GM12878 (cell line): ENCODE data around the gene MSL3.

ENCODE experiments used
- TF ChIP-seq, protein P1 (sequence below): IDR thresholded peaks from 2 replicates; pipeline ENCODE4 v1.6.1; 2012; ENCODE audit warnings: mild to moderate bottlenecking, low read depth, low read length
- TF ChIP-seq, protein P2 (sequence below), 3 experiments: IDR thresholded peaks in 2 of 3; conservative IDR thresholded peaks in 1 of 3; 2 replicates each; pipeline ENCODE4 v1.5.1; 2011; ENCODE audit warnings: low read depth in 3 of 3, low read length in 3 of 3, mild to moderate bottlenecking in 3 of 3, control low read depth in 2 of 3, moderate library complexity in 2 of 3, inconsistent platforms in 1 of 3, mixed read lengths in 1 of 3; ENCODE audit not compliant: control insufficient read depth in 2 of 3, insufficient read depth in 1 of 3; ENCODE audit errors: extremely low read depth in 1 of 3

DNA sequence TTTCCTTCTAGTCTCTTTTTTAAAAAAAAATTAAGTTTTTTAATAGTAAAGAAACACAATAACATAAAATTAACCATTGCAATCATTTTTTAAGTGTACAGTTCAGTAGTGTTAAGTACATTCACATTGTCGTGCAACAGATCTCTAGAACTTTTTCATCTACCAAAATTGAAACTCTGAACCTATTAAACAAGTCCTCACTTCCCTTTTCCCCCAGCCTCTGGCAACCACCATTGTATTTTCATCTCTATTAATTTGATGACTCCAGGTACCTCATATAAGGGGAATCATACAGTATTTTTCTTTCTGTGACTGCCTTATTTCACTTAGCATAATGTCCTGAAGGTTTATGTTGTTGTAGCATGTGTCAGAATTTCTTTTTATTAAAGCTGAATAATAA lies 31.8 kb downstream of the MSL3 start:
- TF ChIP-seq, protein P1, sequence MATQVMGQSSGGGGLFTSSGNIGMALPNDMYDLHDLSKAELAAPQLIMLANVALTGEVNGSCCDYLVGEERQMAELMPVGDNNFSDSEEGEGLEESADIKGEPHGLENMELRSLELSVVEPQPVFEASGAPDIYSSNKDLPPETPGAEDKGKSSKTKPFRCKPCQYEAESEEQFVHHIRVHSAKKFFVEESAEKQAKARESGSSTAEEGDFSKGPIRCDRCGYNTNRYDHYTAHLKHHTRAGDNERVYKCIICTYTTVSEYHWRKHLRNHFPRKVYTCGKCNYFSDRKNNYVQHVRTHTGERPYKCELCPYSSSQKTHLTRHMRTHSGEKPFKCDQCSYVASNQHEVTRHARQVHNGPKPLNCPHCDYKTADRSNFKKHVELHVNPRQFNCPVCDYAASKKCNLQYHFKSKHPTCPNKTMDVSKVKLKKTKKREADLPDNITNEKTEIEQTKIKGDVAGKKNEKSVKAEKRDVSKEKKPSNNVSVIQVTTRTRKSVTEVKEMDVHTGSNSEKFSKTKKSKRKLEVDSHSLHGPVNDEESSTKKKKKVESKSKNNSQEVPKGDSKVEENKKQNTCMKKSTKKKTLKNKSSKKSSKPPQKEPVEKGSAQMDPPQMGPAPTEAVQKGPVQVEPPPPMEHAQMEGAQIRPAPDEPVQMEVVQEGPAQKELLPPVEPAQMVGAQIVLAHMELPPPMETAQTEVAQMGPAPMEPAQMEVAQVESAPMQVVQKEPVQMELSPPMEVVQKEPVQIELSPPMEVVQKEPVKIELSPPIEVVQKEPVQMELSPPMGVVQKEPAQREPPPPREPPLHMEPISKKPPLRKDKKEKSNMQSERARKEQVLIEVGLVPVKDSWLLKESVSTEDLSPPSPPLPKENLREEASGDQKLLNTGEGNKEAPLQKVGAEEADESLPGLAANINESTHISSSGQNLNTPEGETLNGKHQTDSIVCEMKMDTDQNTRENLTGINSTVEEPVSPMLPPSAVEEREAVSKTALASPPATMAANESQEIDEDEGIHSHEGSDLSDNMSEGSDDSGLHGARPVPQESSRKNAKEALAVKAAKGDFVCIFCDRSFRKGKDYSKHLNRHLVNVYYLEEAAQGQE = no peak
- TF ChIP-seq, protein P2, sequence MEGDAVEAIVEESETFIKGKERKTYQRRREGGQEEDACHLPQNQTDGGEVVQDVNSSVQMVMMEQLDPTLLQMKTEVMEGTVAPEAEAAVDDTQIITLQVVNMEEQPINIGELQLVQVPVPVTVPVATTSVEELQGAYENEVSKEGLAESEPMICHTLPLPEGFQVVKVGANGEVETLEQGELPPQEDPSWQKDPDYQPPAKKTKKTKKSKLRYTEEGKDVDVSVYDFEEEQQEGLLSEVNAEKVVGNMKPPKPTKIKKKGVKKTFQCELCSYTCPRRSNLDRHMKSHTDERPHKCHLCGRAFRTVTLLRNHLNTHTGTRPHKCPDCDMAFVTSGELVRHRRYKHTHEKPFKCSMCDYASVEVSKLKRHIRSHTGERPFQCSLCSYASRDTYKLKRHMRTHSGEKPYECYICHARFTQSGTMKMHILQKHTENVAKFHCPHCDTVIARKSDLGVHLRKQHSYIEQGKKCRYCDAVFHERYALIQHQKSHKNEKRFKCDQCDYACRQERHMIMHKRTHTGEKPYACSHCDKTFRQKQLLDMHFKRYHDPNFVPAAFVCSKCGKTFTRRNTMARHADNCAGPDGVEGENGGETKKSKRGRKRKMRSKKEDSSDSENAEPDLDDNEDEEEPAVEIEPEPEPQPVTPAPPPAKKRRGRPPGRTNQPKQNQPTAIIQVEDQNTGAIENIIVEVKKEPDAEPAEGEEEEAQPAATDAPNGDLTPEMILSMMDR (IDR thresholded peaks at IDR 0.05 in 2 of 3, conservative IDR thresholded peaks at IDR 0.05 in 1 of 3; ENCODE audit: control insufficient read depth in 2 of 3, extremely low read depth in 1 of 3, insufficient read depth in 1 of 3, low read depth in 3 of 3, low read length in 3 of 3) = no peak
